ENCODE data around the gene ST3GAL4. TPM values are rescaled to one million over a fixed set of nuclear protein-coding genes. Genes with fewer than 3 reads are reported as not detected.

The ST3GAL4 gene
- total and polyA plus RNA-seq, 9 of the 15 experiments (the other 6 are each of a cell fraction or from before 2014, with no cell fraction given), result 0.27 to 22.9 (median 10.5) TPM

DNA sequence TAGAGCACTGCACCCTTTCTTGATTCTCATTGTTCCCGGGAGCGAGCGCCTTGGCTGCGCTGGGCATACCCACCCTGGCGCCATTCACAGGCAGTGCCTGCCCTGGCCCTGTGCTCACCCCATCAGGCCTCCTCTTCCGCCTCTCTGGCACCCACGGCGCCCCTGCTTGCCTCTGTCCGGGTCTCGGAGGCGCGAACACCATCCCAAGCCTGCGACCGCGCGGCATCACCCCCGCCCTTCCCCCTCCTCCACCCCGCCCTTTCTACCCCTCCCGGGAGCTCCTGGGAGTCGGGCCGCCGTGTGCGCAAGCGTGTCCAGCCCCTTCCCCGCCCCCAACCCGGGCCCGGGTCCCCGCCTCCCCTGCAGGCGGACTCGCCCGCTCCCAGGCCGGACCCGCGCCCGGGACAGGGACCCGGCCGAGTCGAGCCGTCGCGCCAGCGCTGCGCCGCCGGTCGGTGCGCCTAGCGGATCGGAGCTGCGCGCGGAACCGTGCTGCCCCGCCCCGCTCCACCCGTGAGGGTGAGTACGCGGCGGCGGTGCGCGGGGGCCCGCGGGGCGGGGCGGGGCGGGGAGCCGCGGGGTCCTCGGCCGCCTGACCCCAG, at the start of gene ST3GAL4 (continued):
- TF ChIP-seq, protein P1, sequence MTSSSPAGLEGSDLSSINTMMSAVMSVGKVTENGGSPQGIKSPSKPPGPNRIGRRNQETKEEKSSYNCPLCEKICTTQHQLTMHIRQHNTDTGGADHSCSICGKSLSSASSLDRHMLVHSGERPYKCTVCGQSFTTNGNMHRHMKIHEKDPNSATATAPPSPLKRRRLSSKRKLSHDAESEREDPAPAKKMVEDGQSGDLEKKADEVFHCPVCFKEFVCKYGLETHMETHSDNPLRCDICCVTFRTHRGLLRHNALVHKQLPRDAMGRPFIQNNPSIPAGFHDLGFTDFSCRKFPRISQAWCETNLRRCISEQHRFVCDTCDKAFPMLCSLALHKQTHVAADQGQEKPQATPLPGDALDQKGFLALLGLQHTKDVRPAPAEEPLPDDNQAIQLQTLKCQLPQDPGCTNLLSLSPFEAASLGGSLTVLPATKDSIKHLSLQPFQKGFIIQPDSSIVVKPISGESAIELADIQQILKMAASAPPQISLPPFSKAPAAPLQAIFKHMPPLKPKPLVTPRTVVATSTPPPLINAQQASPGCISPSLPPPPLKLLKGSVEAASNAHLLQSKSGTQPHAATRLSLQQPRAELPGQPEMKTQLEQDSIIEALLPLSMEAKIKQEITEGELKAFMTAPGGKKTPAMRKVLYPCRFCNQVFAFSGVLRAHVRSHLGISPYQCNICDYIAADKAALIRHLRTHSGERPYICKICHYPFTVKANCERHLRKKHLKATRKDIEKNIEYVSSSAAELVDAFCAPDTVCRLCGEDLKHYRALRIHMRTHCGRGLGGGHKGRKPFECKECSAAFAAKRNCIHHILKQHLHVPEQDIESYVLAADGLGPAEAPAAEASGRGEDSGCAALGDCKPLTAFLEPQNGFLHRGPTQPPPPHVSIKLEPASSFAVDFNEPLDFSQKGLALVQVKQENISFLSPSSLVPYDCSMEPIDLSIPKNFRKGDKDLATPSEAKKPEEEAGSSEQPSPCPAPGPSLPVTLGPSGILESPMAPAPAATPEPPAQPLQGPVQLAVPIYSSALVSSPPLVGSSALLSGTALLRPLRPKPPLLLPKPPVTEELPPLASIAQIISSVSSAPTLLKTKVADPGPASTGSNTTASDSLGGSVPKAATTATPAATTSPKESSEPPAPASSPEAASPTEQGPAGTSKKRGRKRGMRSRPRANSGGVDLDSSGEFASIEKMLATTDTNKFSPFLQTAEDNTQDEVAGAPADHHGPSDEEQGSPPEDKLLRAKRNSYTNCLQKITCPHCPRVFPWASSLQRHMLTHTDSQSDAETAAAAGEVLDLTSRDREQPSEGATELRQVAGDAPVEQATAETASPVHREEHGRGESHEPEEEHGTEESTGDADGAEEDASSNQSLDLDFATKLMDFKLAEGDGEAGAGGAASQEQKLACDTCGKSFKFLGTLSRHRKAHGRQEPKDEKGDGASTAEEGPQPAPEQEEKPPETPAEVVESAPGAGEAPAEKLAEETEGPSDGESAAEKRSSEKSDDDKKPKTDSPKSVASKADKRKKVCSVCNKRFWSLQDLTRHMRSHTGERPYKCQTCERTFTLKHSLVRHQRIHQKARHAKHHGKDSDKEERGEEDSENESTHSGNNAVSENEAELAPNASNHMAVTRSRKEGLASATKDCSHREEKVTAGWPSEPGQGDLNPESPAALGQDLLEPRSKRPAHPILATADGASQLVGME (CRISPR knock-in tag; IDR thresholded peaks at IDR 0.05), result no peak
- no peak for TF ChIP-seq ZNF444 (CRISPR knock-in tag; IDR thresholded peaks at IDR 0.05)
- TF ChIP-seq, protein P2, sequence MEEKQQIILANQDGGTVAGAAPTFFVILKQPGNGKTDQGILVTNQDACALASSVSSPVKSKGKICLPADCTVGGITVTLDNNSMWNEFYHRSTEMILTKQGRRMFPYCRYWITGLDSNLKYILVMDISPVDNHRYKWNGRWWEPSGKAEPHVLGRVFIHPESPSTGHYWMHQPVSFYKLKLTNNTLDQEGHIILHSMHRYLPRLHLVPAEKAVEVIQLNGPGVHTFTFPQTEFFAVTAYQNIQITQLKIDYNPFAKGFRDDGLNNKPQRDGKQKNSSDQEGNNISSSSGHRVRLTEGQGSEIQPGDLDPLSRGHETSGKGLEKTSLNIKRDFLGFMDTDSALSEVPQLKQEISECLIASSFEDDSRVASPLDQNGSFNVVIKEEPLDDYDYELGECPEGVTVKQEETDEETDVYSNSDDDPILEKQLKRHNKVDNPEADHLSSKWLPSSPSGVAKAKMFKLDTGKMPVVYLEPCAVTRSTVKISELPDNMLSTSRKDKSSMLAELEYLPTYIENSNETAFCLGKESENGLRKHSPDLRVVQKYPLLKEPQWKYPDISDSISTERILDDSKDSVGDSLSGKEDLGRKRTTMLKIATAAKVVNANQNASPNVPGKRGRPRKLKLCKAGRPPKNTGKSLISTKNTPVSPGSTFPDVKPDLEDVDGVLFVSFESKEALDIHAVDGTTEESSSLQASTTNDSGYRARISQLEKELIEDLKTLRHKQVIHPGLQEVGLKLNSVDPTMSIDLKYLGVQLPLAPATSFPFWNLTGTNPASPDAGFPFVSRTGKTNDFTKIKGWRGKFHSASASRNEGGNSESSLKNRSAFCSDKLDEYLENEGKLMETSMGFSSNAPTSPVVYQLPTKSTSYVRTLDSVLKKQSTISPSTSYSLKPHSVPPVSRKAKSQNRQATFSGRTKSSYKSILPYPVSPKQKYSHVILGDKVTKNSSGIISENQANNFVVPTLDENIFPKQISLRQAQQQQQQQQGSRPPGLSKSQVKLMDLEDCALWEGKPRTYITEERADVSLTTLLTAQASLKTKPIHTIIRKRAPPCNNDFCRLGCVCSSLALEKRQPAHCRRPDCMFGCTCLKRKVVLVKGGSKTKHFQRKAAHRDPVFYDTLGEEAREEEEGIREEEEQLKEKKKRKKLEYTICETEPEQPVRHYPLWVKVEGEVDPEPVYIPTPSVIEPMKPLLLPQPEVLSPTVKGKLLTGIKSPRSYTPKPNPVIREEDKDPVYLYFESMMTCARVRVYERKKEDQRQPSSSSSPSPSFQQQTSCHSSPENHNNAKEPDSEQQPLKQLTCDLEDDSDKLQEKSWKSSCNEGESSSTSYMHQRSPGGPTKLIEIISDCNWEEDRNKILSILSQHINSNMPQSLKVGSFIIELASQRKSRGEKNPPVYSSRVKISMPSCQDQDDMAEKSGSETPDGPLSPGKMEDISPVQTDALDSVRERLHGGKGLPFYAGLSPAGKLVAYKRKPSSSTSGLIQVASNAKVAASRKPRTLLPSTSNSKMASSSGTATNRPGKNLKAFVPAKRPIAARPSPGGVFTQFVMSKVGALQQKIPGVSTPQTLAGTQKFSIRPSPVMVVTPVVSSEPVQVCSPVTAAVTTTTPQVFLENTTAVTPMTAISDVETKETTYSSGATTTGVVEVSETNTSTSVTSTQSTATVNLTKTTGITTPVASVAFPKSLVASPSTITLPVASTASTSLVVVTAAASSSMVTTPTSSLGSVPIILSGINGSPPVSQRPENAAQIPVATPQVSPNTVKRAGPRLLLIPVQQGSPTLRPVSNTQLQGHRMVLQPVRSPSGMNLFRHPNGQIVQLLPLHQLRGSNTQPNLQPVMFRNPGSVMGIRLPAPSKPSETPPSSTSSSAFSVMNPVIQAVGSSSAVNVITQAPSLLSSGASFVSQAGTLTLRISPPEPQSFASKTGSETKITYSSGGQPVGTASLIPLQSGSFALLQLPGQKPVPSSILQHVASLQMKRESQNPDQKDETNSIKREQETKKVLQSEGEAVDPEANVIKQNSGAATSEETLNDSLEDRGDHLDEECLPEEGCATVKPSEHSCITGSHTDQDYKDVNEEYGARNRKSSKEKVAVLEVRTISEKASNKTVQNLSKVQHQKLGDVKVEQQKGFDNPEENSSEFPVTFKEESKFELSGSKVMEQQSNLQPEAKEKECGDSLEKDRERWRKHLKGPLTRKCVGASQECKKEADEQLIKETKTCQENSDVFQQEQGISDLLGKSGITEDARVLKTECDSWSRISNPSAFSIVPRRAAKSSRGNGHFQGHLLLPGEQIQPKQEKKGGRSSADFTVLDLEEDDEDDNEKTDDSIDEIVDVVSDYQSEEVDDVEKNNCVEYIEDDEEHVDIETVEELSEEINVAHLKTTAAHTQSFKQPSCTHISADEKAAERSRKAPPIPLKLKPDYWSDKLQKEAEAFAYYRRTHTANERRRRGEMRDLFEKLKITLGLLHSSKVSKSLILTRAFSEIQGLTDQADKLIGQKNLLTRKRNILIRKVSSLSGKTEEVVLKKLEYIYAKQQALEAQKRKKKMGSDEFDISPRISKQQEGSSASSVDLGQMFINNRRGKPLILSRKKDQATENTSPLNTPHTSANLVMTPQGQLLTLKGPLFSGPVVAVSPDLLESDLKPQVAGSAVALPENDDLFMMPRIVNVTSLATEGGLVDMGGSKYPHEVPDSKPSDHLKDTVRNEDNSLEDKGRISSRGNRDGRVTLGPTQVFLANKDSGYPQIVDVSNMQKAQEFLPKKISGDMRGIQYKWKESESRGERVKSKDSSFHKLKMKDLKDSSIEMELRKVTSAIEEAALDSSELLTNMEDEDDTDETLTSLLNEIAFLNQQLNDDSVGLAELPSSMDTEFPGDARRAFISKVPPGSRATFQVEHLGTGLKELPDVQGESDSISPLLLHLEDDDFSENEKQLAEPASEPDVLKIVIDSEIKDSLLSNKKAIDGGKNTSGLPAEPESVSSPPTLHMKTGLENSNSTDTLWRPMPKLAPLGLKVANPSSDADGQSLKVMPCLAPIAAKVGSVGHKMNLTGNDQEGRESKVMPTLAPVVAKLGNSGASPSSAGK (IDR thresholded peaks at IDR 0.05), result no peak
- TF ChIP-seq TARDBP (IDR thresholded peaks at IDR 0.05), result no peak
- TF ChIP-seq FOXA3 (CRISPR knock-in tag; conservative IDR thresholded peaks at IDR 0.05 in 1 of 2, IDR thresholded peaks at IDR 0.05 in 1 of 2), result no peak
- TF ChIP-seq, protein P3, sequence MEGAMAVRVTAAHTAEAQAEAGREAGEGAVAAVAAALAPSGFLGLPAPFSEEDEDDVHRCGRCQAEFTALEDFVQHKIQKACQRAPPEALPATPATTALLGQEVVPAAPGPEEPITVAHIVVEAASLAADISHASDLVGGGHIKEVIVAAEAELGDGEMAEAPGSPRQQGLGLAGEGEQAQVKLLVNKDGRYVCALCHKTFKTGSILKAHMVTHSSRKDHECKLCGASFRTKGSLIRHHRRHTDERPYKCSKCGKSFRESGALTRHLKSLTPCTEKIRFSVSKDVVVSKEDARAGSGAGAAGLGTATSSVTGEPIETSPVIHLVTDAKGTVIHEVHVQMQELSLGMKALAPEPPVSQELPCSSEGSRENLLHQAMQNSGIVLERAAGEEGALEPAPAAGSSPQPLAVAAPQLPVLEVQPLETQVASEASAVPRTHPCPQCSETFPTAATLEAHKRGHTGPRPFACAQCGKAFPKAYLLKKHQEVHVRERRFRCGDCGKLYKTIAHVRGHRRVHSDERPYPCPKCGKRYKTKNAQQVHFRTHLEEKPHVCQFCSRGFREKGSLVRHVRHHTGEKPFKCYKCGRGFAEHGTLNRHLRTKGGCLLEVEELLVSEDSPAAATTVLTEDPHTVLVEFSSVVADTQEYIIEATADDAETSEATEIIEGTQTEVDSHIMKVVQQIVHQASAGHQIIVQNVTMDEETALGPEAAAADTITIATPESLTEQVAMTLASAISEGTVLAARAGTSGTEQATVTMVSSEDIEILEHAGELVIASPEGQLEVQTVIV (CRISPR knock-in tag; IDR thresholded peaks at IDR 0.05; ENCODE audit: borderline replicate concordance), result no peak
- no peak for TF ChIP-seq HDAC6 (IDR thresholded peaks at IDR 0.05; ENCODE audit: low read depth, low read length)

Data from K562 (cell line).